Activated CD4-positive, alpha-beta T cell treated with anti-CD3 and anti-CD28 coated beads for 24 hours (primary cell): ENCODE results near the gene SMARCA1.
"Not testable (repeated sequence)": the region's sequence is repeated elsewhere in the genome, so short reads cannot be mapped to it uniquely, and the experiment has no call there.

Source experiments
- DNase-seq, 2 donors: peaks; one replicate each; pipeline ENCODE4 v3.0.0-alpha.2; 2020; ENCODE audit warnings: low read depth in 2 of 2

SMARCA1 gene, protein sequence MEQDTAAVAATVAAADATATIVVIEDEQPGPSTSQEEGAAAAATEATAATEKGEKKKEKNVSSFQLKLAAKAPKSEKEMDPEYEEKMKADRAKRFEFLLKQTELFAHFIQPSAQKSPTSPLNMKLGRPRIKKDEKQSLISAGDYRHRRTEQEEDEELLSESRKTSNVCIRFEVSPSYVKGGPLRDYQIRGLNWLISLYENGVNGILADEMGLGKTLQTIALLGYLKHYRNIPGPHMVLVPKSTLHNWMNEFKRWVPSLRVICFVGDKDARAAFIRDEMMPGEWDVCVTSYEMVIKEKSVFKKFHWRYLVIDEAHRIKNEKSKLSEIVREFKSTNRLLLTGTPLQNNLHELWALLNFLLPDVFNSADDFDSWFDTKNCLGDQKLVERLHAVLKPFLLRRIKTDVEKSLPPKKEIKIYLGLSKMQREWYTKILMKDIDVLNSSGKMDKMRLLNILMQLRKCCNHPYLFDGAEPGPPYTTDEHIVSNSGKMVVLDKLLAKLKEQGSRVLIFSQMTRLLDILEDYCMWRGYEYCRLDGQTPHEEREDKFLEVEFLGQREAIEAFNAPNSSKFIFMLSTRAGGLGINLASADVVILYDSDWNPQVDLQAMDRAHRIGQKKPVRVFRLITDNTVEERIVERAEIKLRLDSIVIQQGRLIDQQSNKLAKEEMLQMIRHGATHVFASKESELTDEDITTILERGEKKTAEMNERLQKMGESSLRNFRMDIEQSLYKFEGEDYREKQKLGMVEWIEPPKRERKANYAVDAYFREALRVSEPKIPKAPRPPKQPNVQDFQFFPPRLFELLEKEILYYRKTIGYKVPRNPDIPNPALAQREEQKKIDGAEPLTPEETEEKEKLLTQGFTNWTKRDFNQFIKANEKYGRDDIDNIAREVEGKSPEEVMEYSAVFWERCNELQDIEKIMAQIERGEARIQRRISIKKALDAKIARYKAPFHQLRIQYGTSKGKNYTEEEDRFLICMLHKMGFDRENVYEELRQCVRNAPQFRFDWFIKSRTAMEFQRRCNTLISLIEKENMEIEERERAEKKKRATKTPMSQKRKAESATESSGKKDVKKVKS

GRCh38 chrX:129523079-129523911 is at the start of gene SMARCA1:
TSS of gene SMARCA1 (minus strand) at chrX:129523490. CDS start at chrX:129523370, 120 bp downstream.
- no peak for DNase-seq

DNA sequence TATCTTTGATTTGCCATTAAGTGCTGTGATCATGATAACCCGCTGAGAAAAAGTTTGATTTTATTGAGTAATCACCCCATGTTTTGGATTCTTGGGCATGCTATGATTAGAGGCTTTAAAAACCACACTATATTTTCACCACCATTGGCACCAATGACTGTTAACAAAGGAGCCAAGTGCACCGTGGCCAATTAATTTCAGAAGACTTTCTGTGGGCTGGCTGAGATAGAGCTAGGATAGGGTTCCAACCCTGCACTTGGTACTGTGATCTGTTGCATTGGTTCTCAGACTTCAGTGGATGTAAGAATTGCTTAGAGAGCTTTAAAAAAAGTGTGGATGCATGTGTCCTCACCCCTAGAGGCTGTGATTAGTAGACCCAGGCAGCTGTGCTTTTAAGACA is 49.1 kb upstream of the SMARCA1 start:
- DNase-seq: no peak

GRCh38 chrX:129568349-129568748 is 45.1 kb upstream of the SMARCA1 start:
- DNase-seq: no peak

DNA sequence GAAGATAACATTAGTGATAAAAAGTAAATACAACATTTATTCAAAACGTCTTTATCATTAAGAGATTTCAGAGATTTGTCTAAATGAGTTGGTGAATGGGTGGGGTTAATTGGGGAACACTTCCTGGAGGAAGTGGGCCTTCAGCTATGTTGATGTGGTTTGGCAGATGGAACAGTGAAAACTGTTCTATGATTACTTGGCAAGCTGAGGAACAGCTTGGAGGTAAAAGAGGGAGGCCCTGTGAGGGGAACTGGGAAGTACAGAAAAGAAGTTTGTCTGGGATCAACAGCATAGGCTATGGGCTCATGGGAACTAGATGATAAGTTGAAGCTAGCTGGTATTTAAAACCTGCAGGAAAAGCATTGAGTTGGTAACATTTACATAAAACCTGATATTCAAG is 42.8 kb upstream of the SMARCA1 start:
- DNase-seq: no peak

- no peak for DNase-seq
These were observed 41.9 kb upstream of the SMARCA1 start for GRCh38 chrX:129565046-129565650.

- not testable (repeated sequence) for DNase-seq
These were observed 41.1 kb upstream of the SMARCA1 start for GRCh38 chrX:129564345-129564744.

DNA sequence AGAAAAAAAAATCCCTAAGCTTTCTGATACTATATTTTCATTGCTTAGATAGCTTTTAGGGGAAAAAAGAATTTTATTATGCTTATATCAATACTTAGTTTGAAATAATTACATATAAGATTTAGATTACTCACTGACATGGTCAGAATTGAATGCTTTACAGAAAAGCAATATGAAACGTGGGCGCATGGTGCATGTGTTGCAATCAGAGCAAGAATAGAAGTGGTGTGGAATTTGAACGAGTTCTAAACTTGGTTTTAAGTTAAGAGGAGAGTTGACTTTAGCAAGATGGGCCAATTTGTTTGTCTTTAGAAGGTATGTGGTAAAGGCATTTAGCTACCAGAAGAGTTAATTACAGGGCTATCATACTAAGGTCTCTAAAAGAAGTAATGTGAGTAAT is 38.2 kb upstream of the SMARCA1 start:
- DNase-seq: no peak

DNA sequence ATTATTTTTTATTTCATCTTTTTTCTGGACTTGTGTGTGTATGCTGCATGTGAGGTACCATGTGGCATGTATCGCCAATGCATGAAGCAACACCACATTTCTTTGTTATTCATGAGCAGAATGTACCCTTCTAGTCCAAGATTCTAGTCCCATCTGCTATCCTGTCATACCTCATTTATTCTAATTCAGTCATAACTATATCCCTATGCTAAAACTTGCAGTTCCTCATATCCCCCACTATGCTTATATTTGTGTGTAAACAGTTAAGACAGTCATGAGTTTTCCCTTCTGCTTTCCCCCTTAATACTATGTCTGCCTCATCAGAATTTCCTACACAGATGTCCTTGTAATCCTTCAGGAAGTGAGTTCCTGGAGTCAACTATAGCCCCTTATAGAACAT is 36.5 kb upstream of the SMARCA1 start:
- DNase-seq: no peak

DNA sequence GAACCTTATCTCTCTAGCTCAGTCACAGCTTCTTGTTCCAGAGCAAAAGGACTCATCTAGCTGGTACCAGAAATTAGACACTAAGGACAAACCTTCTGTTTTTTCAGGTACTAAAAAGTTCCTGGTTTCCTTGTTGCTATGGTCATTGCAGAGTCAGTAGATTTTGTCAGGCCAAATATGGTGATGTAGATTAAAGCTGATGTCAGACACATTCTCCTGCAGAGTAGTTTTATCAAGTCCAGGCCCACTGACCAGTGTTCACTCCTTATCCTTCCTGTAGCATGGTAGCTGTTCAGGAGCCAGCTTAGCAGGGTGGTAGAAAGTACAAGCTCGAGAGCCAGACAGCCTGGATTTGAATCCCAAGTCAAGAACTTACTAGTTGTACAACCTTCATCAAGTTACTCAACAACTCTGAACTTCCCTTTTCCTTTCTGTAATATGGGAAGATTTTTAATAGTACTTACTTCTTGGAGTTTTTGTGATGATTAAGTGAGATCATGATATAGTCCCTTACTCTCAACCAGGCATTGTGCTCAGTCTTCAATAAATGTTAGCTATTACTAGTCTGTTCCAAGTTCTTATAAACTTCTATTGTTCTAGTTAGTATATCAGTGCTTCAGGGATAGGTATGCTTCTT is 34.7 kb upstream of the SMARCA1 start:
- no peak for DNase-seq

GRCh38 chrX:129556806-129557315 is 33.6 kb upstream of the SMARCA1 start:
- no peak for DNase-seq

DNA sequence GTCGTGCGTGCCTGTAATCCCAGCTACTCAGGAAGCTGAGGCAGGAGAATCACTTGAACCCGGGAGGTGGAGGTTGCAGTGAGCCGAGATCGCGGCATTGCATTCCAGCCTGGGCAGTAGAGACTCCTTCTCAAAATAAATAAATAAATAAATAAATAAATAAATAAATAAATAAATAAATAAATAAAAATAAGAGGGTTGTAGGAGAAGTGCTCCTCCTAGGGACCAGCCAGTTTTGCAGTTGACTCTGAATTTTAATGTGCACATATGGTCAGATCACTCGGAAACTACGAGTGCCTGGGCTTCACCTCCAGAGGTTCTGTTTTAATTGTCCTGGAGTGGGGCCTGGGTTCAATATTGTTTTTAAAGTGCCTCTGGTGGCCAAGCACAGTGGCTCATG is 31.5 kb upstream of the SMARCA1 start:
- DNase-seq: not testable (repeated sequence)

GRCh38 chrX:129553619-129554288 is 30.5 kb upstream of the SMARCA1 start:
- DNase-seq: no peak

- DNase-seq: no peak
These were observed 25.8 kb upstream of the SMARCA1 start for GRCh38 chrX:129549124-129549523.

- no peak for DNase-seq
These were observed 22.1 kb upstream of the SMARCA1 start for GRCh38 chrX:129545408-129545807.

DNA sequence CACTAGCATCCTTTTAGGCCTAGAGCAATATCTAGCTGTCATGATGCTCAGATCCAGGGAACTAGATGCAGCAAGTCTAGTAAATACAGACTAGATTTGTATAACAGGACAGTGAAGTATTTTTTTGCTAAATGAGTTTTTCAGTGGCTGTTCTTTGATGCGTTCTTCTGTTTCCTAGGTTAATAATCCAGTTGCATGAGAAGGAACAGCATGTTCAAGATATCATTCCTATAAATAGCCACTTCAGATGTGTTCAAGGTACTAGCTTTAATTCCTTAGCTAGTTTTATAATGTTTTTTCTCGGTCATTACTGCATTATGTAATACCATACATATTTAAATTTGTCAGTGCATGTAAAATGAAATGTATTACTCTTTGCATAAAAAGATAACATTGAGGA is 21.5 kb upstream of the SMARCA1 start:
- no peak for DNase-seq

- no peak for DNase-seq
These were observed 17.5 kb upstream of the SMARCA1 start for GRCh38 chrX:129540722-129541184.

GRCh38 chrX:129540068-129540653 is 16.9 kb upstream of the SMARCA1 start, which contains the start of gene OCRL:
TSS of gene OCRL (plus strand) at chrX:129540259. CDS start at chrX:129540440, 181 bp downstream.
- DNase-seq: peak; percentile 16 to 38

GRCh38 chrX:129534816-129535578 is 11.7 kb upstream of the SMARCA1 start:
- no peak for DNase-seq
